ENCODE data around the gene MRPS23.

DNA sequence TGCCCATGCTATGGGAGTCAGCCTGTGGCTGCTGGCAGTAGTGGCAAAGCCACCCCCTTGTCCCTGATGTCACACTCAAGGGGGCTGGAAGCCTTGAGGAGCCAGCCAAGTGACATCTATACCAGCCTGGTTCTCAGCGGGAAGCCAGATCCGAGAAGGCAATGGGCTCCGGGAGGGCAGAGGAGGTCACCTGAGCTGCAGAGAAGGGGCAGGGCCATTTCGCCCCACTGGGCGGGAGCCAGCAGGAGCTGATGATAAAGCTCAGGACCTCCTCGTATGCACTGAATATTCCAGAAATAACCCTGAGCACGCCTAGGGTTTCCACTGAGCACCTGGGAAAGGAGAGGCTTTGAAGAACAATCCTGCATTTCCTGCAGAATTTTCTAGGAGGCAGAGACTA lies 19.0 kb downstream of the MRPS23 start:
- TF ChIP-seq, protein P1, sequence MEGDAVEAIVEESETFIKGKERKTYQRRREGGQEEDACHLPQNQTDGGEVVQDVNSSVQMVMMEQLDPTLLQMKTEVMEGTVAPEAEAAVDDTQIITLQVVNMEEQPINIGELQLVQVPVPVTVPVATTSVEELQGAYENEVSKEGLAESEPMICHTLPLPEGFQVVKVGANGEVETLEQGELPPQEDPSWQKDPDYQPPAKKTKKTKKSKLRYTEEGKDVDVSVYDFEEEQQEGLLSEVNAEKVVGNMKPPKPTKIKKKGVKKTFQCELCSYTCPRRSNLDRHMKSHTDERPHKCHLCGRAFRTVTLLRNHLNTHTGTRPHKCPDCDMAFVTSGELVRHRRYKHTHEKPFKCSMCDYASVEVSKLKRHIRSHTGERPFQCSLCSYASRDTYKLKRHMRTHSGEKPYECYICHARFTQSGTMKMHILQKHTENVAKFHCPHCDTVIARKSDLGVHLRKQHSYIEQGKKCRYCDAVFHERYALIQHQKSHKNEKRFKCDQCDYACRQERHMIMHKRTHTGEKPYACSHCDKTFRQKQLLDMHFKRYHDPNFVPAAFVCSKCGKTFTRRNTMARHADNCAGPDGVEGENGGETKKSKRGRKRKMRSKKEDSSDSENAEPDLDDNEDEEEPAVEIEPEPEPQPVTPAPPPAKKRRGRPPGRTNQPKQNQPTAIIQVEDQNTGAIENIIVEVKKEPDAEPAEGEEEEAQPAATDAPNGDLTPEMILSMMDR (IDR thresholded peaks at IDR 0.05), result no peak
- TF ChIP-seq POLR2A (IDR thresholded peaks at IDR 0.05), result no peak
